Stimulated activated naive CD8-positive, alpha-beta T cell treated with anti-CD3 and anti-CD28 coated beads, Interleukin-15, Interleukin-2, amounts not matched to agents 100 U/mL and 50 U/mL, for 24 hours (primary cell): ENCODE data around the gene NBPF26.
"Not testable (repeated sequence)": the region's sequence is repeated elsewhere in the genome, so short reads cannot be mapped to it uniquely, and the experiment has no call there.

Source experiments
- ATAC-seq: fragments of 150-1000 bp; cut with Tn5 transposase; one replicate; pipeline ENCODE4 v1.10.0; 2021
- DNase-seq: peaks from one replicate; pipeline ENCODE4 v3.0.0; 2021

The NBPF26 gene

DNA sequence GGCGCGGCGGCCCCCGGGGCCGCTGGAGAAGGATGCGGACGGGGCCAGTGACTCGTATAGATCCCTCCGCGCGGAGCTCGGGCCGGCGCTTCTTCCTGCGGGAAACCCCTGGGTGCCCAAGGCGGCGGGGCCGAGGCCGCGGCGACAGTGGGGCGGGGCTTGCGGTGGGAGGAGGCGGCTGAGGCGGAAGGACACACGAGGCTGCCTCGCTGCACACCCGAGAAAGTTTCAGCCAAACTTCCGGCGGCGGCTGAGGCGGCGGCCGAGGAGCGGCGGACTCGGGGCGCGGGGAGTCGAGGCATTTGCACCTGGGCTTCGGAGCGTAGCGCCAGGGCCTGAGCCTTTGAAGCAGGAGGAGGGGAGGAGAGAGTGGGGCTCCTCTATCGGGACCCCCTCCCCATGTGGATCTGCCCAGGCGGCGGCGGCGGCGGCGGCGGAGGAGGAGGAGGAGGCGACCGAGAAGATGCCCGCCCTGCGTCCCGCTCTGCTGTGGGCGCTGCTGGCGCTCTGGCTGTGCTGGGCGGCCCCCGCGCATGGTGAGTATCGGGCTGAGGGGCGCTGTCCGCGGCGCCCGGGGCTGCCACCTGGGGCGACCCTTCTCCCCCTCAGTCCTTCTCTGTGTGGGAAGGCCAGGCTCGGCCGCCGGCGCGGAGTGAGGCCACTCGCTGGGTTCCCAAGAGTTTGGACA lies at the start of gene NBPF26:
NBPF26 (plus strand) TSS at position 231 of the 688 bp plus-strand sequence.
- ATAC-seq (peak; percentile 91), DNase-seq (peak; percentile 74)

DNA sequence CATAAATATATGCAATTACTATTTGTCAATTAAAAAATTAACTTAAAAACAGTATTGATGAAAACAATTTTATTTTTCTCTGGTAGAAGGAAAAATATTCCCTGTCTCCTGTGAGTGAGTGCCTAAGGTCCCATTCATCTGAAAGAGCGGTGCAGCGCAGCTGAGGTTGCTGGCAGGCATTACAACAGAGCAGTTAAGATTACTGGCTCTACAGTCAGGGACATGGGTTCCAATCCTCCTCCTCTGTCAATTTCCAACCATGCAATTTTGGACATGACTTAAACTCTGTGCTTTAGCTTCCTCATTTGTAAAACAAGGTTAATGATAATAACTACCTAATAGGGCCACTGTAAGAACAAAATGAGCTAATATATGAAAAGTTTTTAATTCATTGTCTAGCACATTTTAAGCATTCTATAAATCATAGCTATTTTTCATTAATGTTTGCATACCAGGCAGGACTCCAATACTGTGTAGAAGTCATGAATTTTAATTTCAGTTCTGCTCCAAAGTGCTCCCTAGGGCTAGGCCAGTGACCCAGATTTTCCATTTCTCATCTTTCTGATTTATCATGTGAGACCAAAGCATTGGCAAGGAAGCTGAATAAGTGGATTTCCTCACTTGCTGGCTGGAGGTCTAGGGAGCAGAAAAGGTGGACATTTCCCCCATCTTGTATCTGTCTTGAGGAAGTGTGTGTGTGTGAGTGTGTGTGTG lies 43.5 kb upstream of the NBPF26 start:
- DNase-seq, ATAC-seq: not testable (repeated sequence)

DNA sequence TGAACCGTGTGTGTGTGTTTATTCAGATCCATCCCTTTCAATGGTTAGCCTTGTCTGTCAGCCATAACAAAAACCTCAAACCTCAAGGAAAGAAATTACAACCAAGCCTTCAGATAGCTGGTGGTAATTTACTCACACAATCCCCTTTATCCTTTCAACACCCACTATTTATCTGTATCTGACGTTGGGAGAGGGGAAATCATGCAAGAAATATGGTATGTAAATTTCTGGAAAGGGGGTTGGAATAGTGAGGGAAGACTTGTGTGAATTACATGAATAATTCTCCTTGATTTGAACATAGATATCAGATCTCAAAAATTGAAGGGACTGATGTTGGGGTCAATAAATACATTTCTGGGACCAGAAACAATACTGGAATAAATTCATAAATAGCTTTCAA lies 42.8 kb upstream of the NBPF26 start:
- ATAC-seq, DNase-seq: not testable (repeated sequence)

- not testable (repeated sequence) for DNase-seq
Measured at GRCh38 chr1:120684397-120684796, 39.3 kb upstream of the NBPF26 start.

DNA sequence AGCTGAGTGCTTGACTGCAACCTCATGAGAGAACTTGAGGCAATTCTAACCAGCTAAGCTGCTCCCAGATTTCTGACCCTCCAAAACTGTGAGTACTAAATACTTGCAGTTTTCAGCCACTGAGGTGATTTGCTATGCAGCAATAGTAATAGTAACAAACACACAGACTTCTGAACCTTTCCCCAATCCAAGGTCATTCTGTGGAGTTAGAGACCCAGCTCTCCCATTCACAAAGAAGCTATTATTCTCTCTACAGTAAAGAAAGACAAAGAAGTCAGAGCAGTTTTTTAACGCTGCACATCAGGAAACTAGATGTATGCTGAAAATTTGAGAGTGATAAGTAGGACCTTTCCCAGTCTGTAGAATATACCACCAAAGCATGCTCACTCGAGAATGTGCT lies 38.1 kb upstream of the NBPF26 start:
- ATAC-seq, DNase-seq: not testable (repeated sequence)

More at GRCh38 chr1:120684397-120684796, 39.3 kb upstream of the NBPF26 start:
- peak; percentile 49 for ATAC-seq

DNA sequence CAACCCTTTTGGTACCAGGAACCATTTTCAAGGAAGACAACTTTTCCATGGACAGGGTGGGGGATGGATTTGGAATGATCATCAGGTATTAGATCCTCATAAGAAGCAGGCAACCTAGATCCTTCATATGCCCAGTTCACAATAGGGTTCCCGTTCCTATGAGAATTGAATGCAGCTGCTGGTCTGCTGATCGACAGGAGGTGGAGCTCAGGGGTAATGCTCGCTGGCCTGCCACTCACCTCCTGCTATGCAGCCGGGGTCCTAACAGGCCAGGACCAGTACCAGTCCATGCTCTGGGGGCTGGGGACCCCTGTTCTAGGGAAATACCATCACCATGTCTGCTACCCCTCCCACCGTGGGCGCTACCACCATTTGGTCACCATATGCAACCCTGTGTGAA lies 36.5 kb upstream of the NBPF26 start:
- ATAC-seq, DNase-seq: not testable (repeated sequence)

GRCh38 chr1:120700807-120701562 lies 22.8 kb upstream of the NBPF26 start:
- ATAC-seq, DNase-seq: not testable (repeated sequence)

GRCh38 chr1:120723358-120723714 lies 409 bp upstream of the NBPF26 start:
- not testable (repeated sequence) for DNase-seq, ATAC-seq

DNA sequence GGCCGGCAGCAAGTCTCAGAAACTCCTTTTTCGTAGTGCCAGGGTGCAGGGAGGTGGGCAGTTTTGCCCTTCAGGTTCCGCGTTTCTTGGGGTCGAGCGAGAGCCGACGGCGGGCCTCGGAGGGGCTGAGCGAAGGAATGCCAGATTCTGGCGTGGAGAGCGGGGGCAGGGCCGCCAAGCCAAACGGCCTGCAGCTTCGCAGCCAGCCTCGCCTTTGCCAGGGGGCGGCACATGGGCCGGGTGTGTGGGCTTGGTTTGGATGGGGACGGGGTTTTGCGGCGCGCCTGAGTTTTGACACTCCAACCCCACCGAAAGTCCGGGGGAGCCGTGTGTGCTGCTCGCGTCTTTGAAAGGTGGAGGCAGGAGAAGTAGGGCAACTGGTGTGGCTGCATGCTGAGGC lies 762 bp downstream of the NBPF26 start:
- ATAC-seq, result not testable (repeated sequence)
- DNase-seq, result peak; percentile 22

DNA sequence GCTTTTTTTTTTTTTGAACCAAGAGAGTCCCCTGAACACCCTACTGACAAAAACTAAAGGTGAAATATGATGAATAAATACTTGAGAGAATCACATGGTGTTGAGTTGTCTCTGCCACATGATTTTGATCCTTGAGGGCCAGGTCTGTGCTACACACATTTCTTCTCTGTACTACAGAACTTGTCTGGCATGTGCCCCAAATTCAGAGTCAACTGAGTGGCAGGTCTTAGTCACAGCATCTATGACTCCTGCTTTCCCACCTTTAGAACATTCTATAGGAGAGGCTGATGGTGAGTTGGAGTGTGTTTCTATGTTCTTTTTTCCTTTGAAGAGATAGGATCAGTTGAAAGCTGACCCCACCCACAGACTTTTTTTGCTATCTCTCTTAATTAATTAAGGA lies 5.1 kb downstream of the NBPF26 start:
- peak; percentile 9 for DNase-seq
- ATAC-seq, result not testable (repeated sequence)

DNA sequence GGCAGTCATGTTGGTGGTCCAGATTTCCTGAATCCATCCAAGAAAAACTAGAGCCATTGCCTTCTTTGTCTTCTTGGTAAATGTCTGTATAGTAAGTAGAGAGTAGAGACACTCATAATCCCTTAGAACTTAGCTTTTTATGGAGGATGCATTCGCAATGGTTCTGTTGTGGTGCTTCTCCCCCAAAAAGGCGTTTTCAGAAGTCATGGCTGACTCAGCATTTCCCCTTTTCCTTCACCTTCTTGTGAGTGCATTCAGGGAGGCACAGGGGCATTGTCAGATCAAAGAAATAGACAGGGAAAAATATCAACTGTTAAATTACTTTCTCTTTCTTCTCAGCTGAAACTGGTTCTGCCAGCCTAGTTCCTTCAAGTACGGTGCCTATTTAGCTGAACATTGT lies 45.3 kb downstream of the NBPF26 start:
- DNase-seq, result peak; percentile 2

DNA sequence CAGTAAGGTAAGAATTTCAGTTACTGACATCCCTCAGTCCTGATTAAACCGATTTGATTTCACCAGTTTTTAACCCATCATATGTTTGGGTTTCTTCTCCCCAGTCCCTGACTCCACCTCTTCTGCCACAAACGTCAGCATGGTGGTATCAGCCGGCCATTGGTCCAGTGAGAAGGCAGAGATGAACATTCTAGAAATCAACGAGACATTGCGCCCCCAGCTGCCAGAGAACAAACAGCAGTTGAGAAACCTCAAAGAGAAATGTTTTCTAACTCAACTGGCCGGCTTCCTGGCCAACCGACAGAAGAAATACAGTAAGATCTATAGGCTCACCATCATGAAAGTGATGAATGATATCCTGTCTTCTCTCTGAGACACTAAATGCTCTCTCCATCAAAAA lies 81.7 kb downstream of the NBPF26 start:
- not testable (repeated sequence) for ATAC-seq, DNase-seq

More for the DNA sequence above, 45.3 kb downstream of the NBPF26 start:
- not testable (repeated sequence) for ATAC-seq

DNA sequence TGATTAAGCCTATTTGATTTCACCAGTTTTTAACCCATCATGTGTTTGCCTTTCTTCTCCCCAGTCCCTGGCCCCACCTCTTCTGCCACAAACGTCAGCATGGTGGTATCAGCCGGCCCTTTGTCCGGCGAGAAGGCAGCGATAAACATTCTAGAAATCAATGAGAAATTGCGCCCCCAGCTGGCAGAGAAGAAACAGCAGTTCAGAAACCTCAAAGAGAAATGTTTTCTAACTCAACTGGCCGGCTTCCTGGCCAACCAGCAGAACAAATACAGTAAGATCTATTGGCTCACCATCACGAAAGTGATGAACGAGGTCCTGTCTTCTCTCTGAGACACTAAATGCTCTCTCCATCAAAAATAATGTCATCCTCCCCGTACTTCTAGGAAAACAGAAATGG lies 88.1 kb downstream of the NBPF26 start:
- peak; percentile 41 for DNase-seq

DNA sequence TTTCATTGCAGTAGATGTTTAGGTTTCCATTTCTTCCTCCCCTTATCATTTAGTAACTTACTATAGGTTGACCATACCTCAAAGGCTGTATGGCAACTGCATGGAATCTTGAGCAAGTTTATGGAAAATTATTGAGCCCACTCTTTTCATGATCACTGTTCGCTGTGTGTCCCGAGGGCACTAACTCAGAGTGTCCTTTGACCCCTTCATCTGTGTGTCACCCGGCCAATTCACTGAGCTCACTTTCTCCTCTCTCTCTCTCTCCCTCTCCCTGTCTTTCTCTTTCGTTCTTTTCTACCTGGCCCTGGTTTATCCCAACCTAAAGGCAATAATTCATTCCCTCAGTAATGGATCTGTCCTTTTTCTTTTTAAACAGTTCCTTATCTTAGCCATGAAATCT lies 101.3 kb downstream of the NBPF26 start:
- not testable (repeated sequence) for ATAC-seq

More for the DNA sequence above, 88.1 kb downstream of the NBPF26 start:
- ATAC-seq, result not testable (repeated sequence)

DNA sequence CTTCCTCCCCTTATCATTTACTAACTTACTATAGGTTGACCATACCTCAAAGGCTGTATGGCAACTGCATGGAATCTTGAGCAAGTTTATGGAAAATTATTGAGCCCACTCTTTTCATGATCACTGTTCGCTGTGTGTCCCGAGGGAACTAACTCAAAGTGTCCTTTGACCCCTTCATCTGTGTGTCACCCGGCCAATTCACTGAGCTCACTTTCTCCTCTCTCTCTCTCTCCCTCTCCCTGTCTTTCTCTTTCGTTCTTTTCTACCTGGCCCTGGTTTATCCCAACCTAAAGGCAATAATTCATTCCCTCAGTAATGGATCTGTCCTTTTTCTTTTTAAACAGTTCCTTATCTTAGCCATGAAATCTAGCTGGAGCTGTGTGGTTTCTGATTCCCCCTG lies 102.9 kb downstream of the NBPF26 start:
- ATAC-seq, result not testable (repeated sequence)

More for the DNA sequence above, 101.3 kb downstream of the NBPF26 start:
- DNase-seq, result not testable (repeated sequence)

DNA sequence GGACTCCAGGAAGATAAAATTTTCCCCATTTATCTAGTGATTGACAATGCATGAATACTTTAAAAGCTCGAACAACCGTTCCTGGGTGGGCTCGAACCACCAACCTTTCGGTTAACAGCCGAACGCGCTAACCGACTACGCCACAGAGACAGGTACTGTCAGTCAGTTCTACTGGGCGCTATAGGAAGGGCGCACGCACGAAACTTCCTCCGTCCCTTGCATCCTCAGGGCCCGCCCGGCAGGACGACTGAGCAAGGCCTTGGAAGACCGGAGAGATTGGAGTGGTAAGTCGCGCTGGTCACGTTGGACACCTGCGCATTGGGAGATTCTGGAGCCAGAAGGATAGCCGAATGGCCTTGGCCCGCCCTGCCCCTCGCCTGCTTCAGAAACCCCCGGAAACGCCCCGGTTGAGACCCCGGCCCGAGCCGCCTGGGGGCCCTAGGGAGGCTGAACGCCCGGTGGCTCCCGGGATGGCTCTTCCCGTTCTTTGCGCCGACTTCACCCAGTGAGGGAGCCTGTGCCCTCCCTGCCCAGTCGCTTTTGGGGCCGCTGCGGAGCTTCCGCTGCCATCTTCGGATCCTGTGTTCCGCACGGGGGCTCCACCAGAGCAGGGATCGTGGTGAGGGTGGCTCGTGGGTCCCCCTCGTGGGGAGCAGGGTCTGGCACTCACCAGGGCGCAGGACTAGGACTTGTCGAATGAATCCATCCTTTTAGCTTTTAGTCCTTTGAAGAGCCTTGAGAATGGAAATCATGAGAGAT lies 120.6 kb downstream of the NBPF26 start:
- DNase-seq, result peak; percentile 80
- ATAC-seq, result not testable (repeated sequence)

More for the DNA sequence above, 102.9 kb downstream of the NBPF26 start:
- not testable (repeated sequence) for DNase-seq

GRCh38 chr1:120844945-120845330 lies 121.2 kb downstream of the NBPF26 start:
- peak; percentile 24 for DNase-seq
- ATAC-seq, result not testable (repeated sequence)

GRCh38 chr1:120849400-120850286 lies 125.9 kb downstream of the NBPF26 start:
- ATAC-seq, result peak; percentile 4
- DNase-seq, result peak; percentile 30

DNA sequence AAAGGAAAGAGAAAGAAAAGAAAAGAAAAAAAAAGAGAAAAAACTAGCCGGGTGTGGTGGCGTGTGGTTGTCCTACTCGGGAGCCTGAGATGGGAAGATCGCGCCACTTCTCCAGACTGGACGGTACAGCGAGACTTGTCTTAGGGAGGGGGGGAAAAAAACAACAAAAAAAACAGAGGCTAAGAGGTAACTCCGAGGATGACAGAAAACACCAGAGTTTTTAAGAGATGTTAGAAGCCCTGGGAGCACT lies 126.5 kb downstream of the NBPF26 start:
- DNase-seq, ATAC-seq: not testable (repeated sequence)

DNA sequence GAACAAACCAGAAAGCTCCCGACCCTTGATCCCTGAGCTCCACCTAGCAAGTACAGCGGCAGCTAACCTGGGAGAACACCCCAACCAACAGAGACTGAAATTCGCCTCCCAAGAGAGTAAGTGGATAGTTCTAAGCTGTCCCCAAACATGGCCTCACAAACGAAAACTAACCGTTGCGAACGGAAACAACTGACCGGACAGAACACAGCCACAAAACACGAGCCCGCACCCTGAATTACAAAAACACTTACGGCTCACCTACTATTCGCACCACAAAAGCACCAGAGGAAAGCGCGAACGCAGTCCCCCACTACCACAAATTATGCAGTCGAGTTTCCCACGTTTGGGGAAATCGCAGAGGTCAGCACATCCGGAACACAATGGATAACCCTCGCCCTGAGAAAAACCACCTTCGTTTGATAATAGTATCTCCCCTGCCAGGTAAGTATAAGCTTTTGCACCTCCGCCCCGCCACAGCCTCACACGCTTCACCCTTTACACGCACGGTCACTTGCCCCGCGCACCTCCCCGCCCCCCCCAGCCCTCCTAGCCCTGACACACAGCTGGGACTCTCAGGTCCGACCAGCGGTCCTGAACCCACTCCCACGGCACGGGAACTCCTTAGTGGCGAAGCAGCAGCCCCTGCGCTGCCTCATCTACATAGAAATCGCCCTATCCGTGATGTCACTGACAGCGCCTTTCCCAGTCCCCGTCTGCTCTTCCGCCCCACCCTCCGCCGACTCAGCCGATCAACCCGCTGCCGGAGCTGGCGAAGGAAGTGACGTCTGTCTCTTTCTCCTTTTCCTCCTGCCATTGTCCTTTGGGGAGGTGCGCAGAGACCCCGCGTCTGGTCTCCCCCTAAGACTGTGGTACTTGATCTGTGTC lies 127.0 kb downstream of the NBPF26 start:
- peak; percentile 85 for DNase-seq
- peak; percentile 93 for ATAC-seq
